Measurements from ENCODE around the gene OR12D1.

DNA sequence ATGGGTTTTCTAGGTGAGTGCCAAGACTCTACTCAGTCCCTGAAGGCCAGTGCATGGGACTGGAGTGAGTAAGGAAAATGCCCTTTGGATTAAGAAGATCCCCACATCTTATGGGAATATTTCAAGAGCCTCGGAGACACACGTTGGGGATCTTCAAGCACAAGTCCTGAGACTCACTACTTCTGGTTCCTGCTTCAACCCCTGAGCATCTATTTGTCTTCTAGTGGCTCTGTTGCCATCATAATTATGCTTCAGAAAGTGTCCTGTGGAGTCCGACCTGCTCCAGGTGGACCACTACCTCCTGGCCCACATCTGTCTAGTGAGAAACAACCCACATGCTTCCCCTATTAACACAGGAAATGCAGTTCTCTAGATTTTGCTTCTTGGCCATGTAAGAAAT lies 46.0 kb upstream of the OR12D1 start, which contains the start of gene OR5V1:
- TF ChIP-seq POLR2AphosphoS5 (IDR thresholded peaks at IDR 0.05): no peak
- TF ChIP-seq, protein P1, sequence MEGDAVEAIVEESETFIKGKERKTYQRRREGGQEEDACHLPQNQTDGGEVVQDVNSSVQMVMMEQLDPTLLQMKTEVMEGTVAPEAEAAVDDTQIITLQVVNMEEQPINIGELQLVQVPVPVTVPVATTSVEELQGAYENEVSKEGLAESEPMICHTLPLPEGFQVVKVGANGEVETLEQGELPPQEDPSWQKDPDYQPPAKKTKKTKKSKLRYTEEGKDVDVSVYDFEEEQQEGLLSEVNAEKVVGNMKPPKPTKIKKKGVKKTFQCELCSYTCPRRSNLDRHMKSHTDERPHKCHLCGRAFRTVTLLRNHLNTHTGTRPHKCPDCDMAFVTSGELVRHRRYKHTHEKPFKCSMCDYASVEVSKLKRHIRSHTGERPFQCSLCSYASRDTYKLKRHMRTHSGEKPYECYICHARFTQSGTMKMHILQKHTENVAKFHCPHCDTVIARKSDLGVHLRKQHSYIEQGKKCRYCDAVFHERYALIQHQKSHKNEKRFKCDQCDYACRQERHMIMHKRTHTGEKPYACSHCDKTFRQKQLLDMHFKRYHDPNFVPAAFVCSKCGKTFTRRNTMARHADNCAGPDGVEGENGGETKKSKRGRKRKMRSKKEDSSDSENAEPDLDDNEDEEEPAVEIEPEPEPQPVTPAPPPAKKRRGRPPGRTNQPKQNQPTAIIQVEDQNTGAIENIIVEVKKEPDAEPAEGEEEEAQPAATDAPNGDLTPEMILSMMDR (IDR thresholded peaks at IDR 0.05): no peak
